Transverse colon (tissue), 4 donors: ENCODE measurements around the gene FAM8A1. TPM values are rescaled to one million over a fixed set of nuclear protein-coding genes. Genes with fewer than 3 reads are reported as not detected.

Experiments used
- DNase-seq: peaks from one replicate; pipeline ENCODE4 v3.0.0-alpha.2; 2019
- H3K27ac ChIP-seq, 4 donors: fragments of 200-600 bp; sonication (generic); 2 replicates each; pipeline ENCODE4 v1.5.1; 2016 to 2018; ENCODE audit warnings: inconsistent platforms in 4 of 4
- H3K27me3 ChIP-seq: fragments of 200-600 bp; sonication (generic); 2 replicates; pipeline ENCODE4 v1.5.1; 2017; ENCODE audit warnings: inconsistent platforms
- H3K36me3 ChIP-seq, 4 donors: fragments of 200-600 bp; sonication (generic); 2 replicates each; pipeline ENCODE4 v1.5.1; 2017 to 2019; ENCODE audit warnings: inconsistent platforms in 4 of 4
- H3K4me1 ChIP-seq, 4 donors: fragments of 200-600 bp; sonication (generic); 2 replicates each; pipeline ENCODE4 v1.5.1; 2017 to 2020; ENCODE audit warnings: inconsistent platforms in 4 of 4
- H3K4me3 ChIP-seq, 4 donors: fragments of 200-600 bp; sonication (generic); 1 replicate in 1 of 4; 2 replicates in 3 of 4; pipeline versions ENCODE4 v1.5.1 to v1.6.1; 2017 to 2019; ENCODE audit warnings: inconsistent platforms in 4 of 4
- H3K9me3 ChIP-seq, 2 donors: fragments of 200-600 bp; sonication (generic); 2 replicates each; pipeline ENCODE4 v1.5.1; 2017 to 2019; ENCODE audit warnings: inconsistent platforms in 2 of 2
- CTCF ChIP-seq, 5 experiments: fragments of 200-600 bp in 3 of 5; fragments of 450-650 bp in 2 of 5; sonication (generic) in 3 of 5; IDR thresholded peaks; 1 replicate in 2 of 5; 2 replicates in 3 of 5; pipeline ENCODE4 v1.5.1; 2016 to 2017; ENCODE audit warnings: antibody characterized with exemption in 5 of 5, inconsistent platforms in 3 of 5, mild to moderate bottlenecking in 2 of 5, moderate library complexity in 1 of 5
- EP300 ChIP-seq: sonication (generic); formaldehyde crosslinking; IDR thresholded peaks from one replicate; pipeline ENCODE4 v1.6.1; 2017; ENCODE audit warnings: antibody characterized with exemption, low read depth
- POLR2A ChIP-seq: fragments of 450-650 bp; IDR thresholded peaks from one replicate; pipeline ENCODE4 v1.6.1; 2016; ENCODE audit warnings: antibody characterized with exemption, mild to moderate bottlenecking, moderate library complexity
- POLR2AphosphoS5 ChIP-seq, 3 donors: sonication (generic); formaldehyde crosslinking; IDR thresholded peaks; one replicate each; pipeline ENCODE4 v1.6.1; 2016; ENCODE audit warnings: antibody characterized with exemption in 3 of 3
- WGBS, 2 donors: methylation state at CpG; one replicate each; pipeline ENCODE4 v1.1.5; 2018; ENCODE audit warnings: low coverage in 1 of 2; 5-methylcytosine and 5-hydroxymethylcytosine counted together
- in situ Hi-C, 4 donors: fragments of 200-750 bp; cut with MboI; loops; one replicate each; pipeline versions ENCODE4 v1.15.0 to v1.15.1; 2017; ENCODE audit warnings: low sequenced_read_pairs in 3 of 4, low pct_ligation_motif_present in 1 of 4, low pct_unique_long_range_greater_than_20kb in 1 of 4
- intact Hi-C: fragments of 100-400 bp; cut with DNase I; formaldehyde crosslinking; loops from one replicate; pipeline ENCODE4 v1.15.1; 2023; ENCODE audit warnings: low total_unique reads
- total RNA-seq, 4 donors: library from RNA; depleted of rRNA; stranded (reverse); fragments of >200 nt; gene quantifications; one replicate each; pipeline ENCODE4 v1.1.0, GENCODE V29; 2016

Gene FAM8A1
- total RNA-seq, 4 donors from 2014 or later, result 8.8 to 60.8 (median 49.9) TPM

- intact Hi-C loops, result no loop called here
- H3K36me3 ChIP-seq, result peaks cover 0 to 43% (median 12%) of the 10 kb centered on the region in 4 donors
Measured at GRCh38 chr6:17633465-17634188, 33.5 kb downstream of the FAM8A1 start.

GRCh38 chr6:17635568-17635967 lies 35.5 kb downstream of the FAM8A1 start:
- DNase-seq, result no peak
- in situ Hi-C loops, result no loop called here
- no peaks in the 10 kb centered on the region for H3K9me3 ChIP-seq
- no peak overlapping the region for H3K4me3 ChIP-seq
- H3K27me3 ChIP-seq, result no peaks in the 10 kb centered on the region
- no peak overlapping the region for H3K27ac ChIP-seq
- peaks cover 0 to 51% (median 14%) of the 10 kb centered on the region in 4 donors for H3K36me3 ChIP-seq
- 83 to 92% methylated on average over 1 to 4 of the region's 4 CpGs for WGBS, 2 donors
- TF ChIP-seq POLR2A, result no peak
- no peak for TF ChIP-seq EP300
- intact Hi-C loops, result no loop called here
- H3K4me1 ChIP-seq, result peaks cover 0 to 7% (median 2%) of the 10 kb centered on the region in 4 donors

More at GRCh38 chr6:17633465-17634188, 33.5 kb downstream of the FAM8A1 start:
- WGBS, 2 donors, result 79 to 85% methylated on average over 2 of the region's 2 CpGs
- H3K27ac ChIP-seq, result no peak overlapping the region
- no peaks in the 10 kb centered on the region for H3K27me3 ChIP-seq
- H3K4me3 ChIP-seq, result no peak overlapping the region
- no peak for DNase-seq
- TF ChIP-seq POLR2AphosphoS5 (IDR thresholded peaks at IDR 0.05) (no peak), CTCF (IDR thresholded peaks at IDR 0.05) (no peak), EP300 (no peak), POLR2A (no peak)
- in situ Hi-C loops, result no loop called here
- H3K9me3 ChIP-seq, result no peaks in the 10 kb centered on the region
- peaks cover 0 to 16% (median 5%) of the 10 kb centered on the region in 4 donors for H3K4me1 ChIP-seq

- H3K27me3 ChIP-seq, result no peaks in the 10 kb centered on the region
- peaks cover 0 to 2% (median 0%) of the 10 kb centered on the region in 4 donors for H3K4me1 ChIP-seq
- no peak for TF ChIP-seq EP300
- no peaks in the 10 kb centered on the region for H3K9me3 ChIP-seq
- no peak overlapping the region for H3K27ac ChIP-seq
- H3K36me3 ChIP-seq, result peaks cover 0 to 39% (median 11%) of the 10 kb centered on the region in 4 donors
- DNase-seq, result no peak
- H3K4me3 ChIP-seq, result no peak overlapping the region
- in situ Hi-C loops, result no loop called here
- WGBS, 2 donors, result 67 to 70% methylated on average over 2 of the region's 2 CpGs
- intact Hi-C loops, result no loop called here
Measured at GRCh38 chr6:17638212-17638715, 38.2 kb downstream of the FAM8A1 start.

GRCh38 chr6:17640477-17640917 lies 40.4 kb downstream of the FAM8A1 start:
- Histone ChIP-seq H3K27me3 (no peaks in the 10 kb centered on the region), H3K36me3 (peaks cover 0 to 60% (median 19%) of the 10 kb centered on the region in 4 donors), H3K27ac (no peak overlapping the region), H3K4me1 (no peaks in the 10 kb centered on the region), H3K4me3 (no peak overlapping the region), H3K9me3 (no peaks in the 10 kb centered on the region)
- no peak for DNase-seq
- TF ChIP-seq CTCF (IDR thresholded peaks at IDR 0.05), result no peak
- TF ChIP-seq EP300, result no peak
- no peak for TF ChIP-seq POLR2AphosphoS5 (IDR thresholded peaks at IDR 0.05)
- no peak for TF ChIP-seq POLR2A
- in situ Hi-C loops (no loop called here), intact Hi-C loops (no loop called here)
- WGBS, 2 donors, result 82 to 95% methylated on average over 3 of the region's 3 CpGs

- WGBS, 2 donors, result 77 to 99% methylated on average over 1 to 3 of the region's 3 CpGs
- Histone ChIP-seq H3K4me1 (peaks cover 0 to 17% (median 5%) of the 10 kb centered on the region in 4 donors), H3K27me3 (no peaks in the 10 kb centered on the region), H3K36me3 (peaks cover 0 to 62% (median 29%) of the 10 kb centered on the region in 4 donors), H3K4me3 (no peak overlapping the region), H3K27ac (no peak overlapping the region), H3K9me3 (no peaks in the 10 kb centered on the region)
- no peak for DNase-seq
- TF ChIP-seq POLR2AphosphoS5 (IDR thresholded peaks at IDR 0.05) (no peak), EP300 (no peak)
- in situ Hi-C loops, result no loop called here
- intact Hi-C loops, result no loop called here
Measured at GRCh38 chr6:17648745-17649144, 48.6 kb downstream of the FAM8A1 start.
